ENCODE results near the gene PLAC8. TPM values are rescaled to one million over a fixed set of nuclear protein-coding genes. Genes with fewer than 3 reads are reported as not detected.

PLAC8 gene
- total and polyA plus RNA-seq, 2 donors (not counting 1 experiment from before 2014, with no cell fraction given) = 125 to 499 TPM

- peaks cover 44 to 48% of the 10 kb centered on the region in 2 donors for H3K4me1 ChIP-seq (ENCODE audit: control insufficient read depth in 2 of 2, insufficient read depth in 2 of 2, low read length in 2 of 2)
- TF ChIP-seq, protein P1, sequence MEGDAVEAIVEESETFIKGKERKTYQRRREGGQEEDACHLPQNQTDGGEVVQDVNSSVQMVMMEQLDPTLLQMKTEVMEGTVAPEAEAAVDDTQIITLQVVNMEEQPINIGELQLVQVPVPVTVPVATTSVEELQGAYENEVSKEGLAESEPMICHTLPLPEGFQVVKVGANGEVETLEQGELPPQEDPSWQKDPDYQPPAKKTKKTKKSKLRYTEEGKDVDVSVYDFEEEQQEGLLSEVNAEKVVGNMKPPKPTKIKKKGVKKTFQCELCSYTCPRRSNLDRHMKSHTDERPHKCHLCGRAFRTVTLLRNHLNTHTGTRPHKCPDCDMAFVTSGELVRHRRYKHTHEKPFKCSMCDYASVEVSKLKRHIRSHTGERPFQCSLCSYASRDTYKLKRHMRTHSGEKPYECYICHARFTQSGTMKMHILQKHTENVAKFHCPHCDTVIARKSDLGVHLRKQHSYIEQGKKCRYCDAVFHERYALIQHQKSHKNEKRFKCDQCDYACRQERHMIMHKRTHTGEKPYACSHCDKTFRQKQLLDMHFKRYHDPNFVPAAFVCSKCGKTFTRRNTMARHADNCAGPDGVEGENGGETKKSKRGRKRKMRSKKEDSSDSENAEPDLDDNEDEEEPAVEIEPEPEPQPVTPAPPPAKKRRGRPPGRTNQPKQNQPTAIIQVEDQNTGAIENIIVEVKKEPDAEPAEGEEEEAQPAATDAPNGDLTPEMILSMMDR (IDR thresholded peaks at IDR 0.05) = no peak
- Mint-ChIP-seq H3K9me3 (ENCODE audit: insufficient read depth) (no peaks in the 10 kb centered on the region), H3K27me3 (no peaks in the 10 kb centered on the region), H3K27ac (peak overlapping the region; percentile 99), H3K4me3 (peak overlapping the region; percentile 97), H3K4me1 (peaks cover 66% of the 10 kb centered on the region)
- intact Hi-C loops (cut with micrococcal nuclease) = loop anchor here (2.0 kb wide), 1 partner anchor 677 kb away; the partner anchor contains the start of genes ENOPH1 and HNRNPDL
- no peaks in the 10 kb centered on the region for H3K27me3 ChIP-seq (replicated peaks in 1 of 4; ENCODE audit: control extremely low read depth in 1 of 4, control insufficient read depth in 3 of 4, insufficient read depth in 4 of 4, low read length in 3 of 4)
- DNase-seq = peak; percentile 25
- no peak for ATAC-seq (ENCODE audit: low read depth)
- CTCF ChIA-PET = interaction anchor here (0.9 to 5.5 kb wide), 12 partner anchors 8 to 174 kb away, joined by 3 to 67 read pairs (median 10); partner anchors contain the start of gene COQ2
- H3K4me2 ChIP-seq (replicated peaks; ENCODE audit: low read depth, low read length, poor library complexity, severe bottlenecking) = peak overlapping the region; percentile 79
- peak overlapping the region; percentile 91 for H3K27ac ChIP-seq (ENCODE audit: low read length in 2 of 2)
- 82% methylated on average over 9 of the region's 26 CpGs for WGBS (ENCODE audit: insufficient coverage)
- peak overlapping the region; percentile 68 for H2AFZ ChIP-seq (ENCODE audit: insufficient read depth, low read depth, low read length, poor library complexity, severe bottlenecking)
- peaks cover 2 to 62% of the 10 kb centered on the region in 2 experiments for H3K36me3 ChIP-seq (replicated peaks in 1 of 2; ENCODE audit: control extremely low read depth in 1 of 2, control insufficient read depth in 1 of 2, extremely low read depth in 1 of 2, insufficient read depth in 2 of 2, low read length in 1 of 2)
- peak overlapping the region in 4 of 5 experiments; percentile 64 to 100 (median 74) for H3K4me3 ChIP-seq (ENCODE audit: control extremely low read depth in 1 of 5, extremely low read depth in 1 of 5, insufficient read depth in 1 of 5, low read depth in 2 of 5, low read length in 4 of 5)
- peak overlapping the region; percentile 84 for H3K9ac ChIP-seq (ENCODE audit: low read length)
- peaks cover 45% of the 10 kb centered on the region for H4K20me1 ChIP-seq (ENCODE audit: control insufficient read depth, insufficient read depth, low read length, poor library complexity, severe bottlenecking)
- POLR2A ChIA-PET = interaction anchor here (0.6 kb wide), 2 partner anchors 31 to 102 kb away, joined by 3 to 8 read pairs; no protein-coding TSS in a partner anchor
- peaks cover 97% of the 10 kb centered on the region for H3K79me2 ChIP-seq (ENCODE audit: control insufficient read depth, insufficient read depth, low read length)
- peaks cover 0 to under 1% (median 0%) of the 10 kb centered on the region in 3 donors for H3K9me3 ChIP-seq (ENCODE audit: control extremely low read depth in 1 of 3, control insufficient read depth in 2 of 3, insufficient read depth in 1 of 3, low read length in 2 of 3)
These were observed 6.2 kb downstream of the PLAC8 start for GRCh38 chr4:83108101-83108861.

- Histone ChIP-seq H3K9me3 (ENCODE audit: control extremely low read depth in 1 of 3, control insufficient read depth in 2 of 3, insufficient read depth in 1 of 3, low read length in 2 of 3) (peaks cover 0 to 1% (median 0%) of the 10 kb centered on the region in 3 donors), H4K20me1 (ENCODE audit: control insufficient read depth, insufficient read depth, low read length, poor library complexity, severe bottlenecking) (peaks cover 45% of the 10 kb centered on the region), H3K9ac (ENCODE audit: low read length) (peak overlapping the region; percentile 11), H3K4me2 (replicated peaks; ENCODE audit: low read depth, low read length, poor library complexity, severe bottlenecking) (peak overlapping the region; percentile 55), H3K4me1 (ENCODE audit: control insufficient read depth in 2 of 2, insufficient read depth in 2 of 2, low read length in 2 of 2) (peaks cover 44 to 46% of the 10 kb centered on the region in 2 donors), H2AFZ (ENCODE audit: insufficient read depth, low read depth, low read length, poor library complexity, severe bottlenecking) (no peak overlapping the region), H3K36me3 (replicated peaks in 1 of 2; ENCODE audit: control extremely low read depth in 1 of 2, control insufficient read depth in 1 of 2, extremely low read depth in 1 of 2, insufficient read depth in 2 of 2, low read length in 1 of 2) (peaks cover 2 to 61% of the 10 kb centered on the region in 2 experiments), H3K79me2 (ENCODE audit: control insufficient read depth, insufficient read depth, low read length) (peaks cover 97% of the 10 kb centered on the region), H3K27ac (ENCODE audit: low read length in 2 of 2) (peak overlapping the region in 1 of 2 donors; percentile 61), H3K27me3 (replicated peaks in 1 of 4; ENCODE audit: control extremely low read depth in 1 of 4, control insufficient read depth in 3 of 4, insufficient read depth in 4 of 4, low read length in 3 of 4) (no peaks in the 10 kb centered on the region), H3K4me3 (ENCODE audit: control extremely low read depth in 1 of 5, extremely low read depth in 1 of 5, insufficient read depth in 1 of 5, low read depth in 2 of 5, low read length in 4 of 5) (peak overlapping the region in 1 of 5 experiments; percentile 8)
- DNase-seq = no peak
- H3K9me3 Mint-ChIP-seq (ENCODE audit: insufficient read depth) = no peaks in the 10 kb centered on the region
- WGBS (ENCODE audit: insufficient coverage) = no CpG with 5 or more reads among the region's 9 CpGs
- H3K27ac Mint-ChIP-seq = peak overlapping the region; percentile 84
- intact Hi-C loops (cut with micrococcal nuclease) = loop anchor here (2.0 kb wide), 1 partner anchor 677 kb away; the partner anchor contains the start of genes ENOPH1 and HNRNPDL
- TF ChIP-seq EZH2 (IDR thresholded peaks at IDR 0.05; ENCODE audit: borderline replicate concordance, insufficient read depth, low read depth, low read length, poor library complexity, severe bottlenecking) = no peak
- TF ChIP-seq, protein P1 (IDR thresholded peaks at IDR 0.05) = no peak
- CTCF ChIA-PET = interaction anchor here (0.8 to 5.3 kb wide), 7 partner anchors 37 to 175 kb away, joined by 3 to 57 read pairs (median 4); partner anchors contain the start of gene COQ2
- H3K4me1 Mint-ChIP-seq = peaks cover 60% of the 10 kb centered on the region
- peak overlapping the region; percentile 32 for H3K4me3 Mint-ChIP-seq
- H3K27me3 Mint-ChIP-seq = no peaks in the 10 kb centered on the region
- ATAC-seq (ENCODE audit: low read depth) = no peak
- POLR2A ChIA-PET = interaction anchor here (0.6 kb wide), 2 partner anchors 12 to 30 kb away, joined by 3 to 8 read pairs; no protein-coding TSS in a partner anchor
These were observed 6.9 kb downstream of the PLAC8 start for GRCh38 chr4:83107631-83108030.
